HG02852 (cell line): Measurements from ENCODE around the gene CELA2B.
A peak's percentile ranks its signal among the peaks of the same experiment; 100 is the strongest.

Experiments used
- ATAC-seq: cut with Tn5 transposase; IDR thresholded peaks from one replicate; pipeline ENCODE4 v1.9.1; 2021; ENCODE audit warnings: mild to moderate bottlenecking, moderate library complexity; ENCODE audit not compliant: unreplicated experiment

CELA2B gene

GRCh38 chr1:15524021-15524282 is 48.0 kb downstream of the CELA2B start, which contains the start of gene CASP9:
CASP9 (minus strand) TSS chr1:15524215; CDS start chr1:15524200, 15 bp downstream.
- ATAC-seq: no peak

DNA sequence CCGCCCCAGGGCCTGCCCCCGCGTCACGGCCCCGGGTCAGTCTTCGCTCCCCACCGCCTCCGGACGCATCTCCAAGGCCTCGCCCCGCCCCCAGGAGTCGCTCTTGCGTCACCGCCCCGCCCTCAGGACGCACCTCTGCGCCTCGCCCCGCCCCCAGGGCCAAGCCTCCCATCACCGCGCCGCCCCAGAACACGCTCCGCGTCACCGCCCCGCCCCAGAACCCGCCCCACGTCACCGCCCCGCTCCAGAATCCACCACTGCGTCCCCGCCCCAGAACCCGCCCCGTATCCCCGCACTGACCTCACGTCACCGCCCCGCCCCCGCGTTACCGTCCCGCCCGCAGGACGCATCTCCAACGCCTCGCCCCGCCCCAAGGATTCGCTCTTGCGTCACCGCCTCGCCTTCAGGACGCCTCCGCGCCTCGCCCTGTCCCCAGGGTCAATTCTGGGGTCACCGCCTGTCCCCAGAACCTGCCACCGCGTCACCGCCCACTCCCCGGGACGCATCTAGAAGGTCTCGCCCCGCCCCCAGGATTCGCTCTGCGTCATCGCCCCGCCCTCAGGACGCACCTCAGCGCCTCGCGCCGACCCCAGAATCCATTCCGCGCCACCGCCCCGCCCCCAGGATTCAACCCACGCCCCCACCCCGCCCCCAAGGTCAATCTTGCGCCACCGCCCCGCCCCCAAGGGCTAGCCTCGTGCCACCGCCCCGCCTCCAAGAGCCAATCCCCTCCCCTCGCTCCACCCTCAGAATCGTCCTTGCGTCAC is 48.6 kb downstream of the CELA2B start:
- peak; percentile 36 for ATAC-seq

DNA sequence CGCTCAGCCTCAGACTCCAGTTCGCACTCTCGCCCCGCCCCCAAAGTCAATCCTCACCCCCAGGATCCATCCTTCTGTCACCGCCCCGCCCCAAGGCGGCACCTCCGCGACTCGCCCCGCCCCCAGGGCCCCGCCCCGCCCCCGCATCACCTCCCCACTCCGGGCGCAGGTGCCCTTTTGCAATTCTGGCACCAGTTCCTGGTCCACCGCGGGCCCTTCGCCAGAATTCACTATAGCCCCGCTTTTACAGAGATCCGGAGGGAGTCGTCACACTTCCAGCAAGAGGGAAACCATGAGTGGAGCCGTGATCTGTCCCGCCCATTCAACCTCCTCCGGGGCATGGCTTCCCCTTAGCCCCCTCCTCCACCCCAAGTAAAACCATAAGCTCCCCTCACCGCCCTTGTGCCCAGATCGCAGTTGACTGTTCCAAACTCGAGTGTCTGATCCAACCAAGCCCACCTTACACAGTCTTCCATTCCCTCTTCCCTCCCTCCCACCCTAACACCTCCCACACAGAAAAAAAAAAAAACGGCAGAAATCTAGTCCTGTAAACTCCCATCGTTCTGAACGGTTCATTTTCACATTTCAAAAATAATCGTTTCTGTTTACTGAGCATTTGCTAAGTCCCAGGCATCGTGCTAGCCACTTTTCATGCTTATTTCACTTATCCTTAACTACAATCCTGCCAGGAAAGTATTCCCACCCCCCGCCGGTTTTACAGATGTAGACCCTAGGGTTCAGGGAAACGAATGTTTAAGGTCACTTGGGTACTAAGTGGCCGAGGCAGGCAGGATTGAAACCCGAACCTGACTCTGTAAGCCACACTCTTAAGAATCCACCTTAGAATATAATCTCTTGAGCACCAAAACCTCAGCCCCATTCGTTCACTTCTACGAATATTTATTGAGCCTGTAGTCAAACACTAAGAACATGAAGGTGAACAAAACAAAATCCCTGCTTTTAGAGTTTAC is 49.4 kb downstream of the CELA2B start:
- no peak for ATAC-seq

DNA sequence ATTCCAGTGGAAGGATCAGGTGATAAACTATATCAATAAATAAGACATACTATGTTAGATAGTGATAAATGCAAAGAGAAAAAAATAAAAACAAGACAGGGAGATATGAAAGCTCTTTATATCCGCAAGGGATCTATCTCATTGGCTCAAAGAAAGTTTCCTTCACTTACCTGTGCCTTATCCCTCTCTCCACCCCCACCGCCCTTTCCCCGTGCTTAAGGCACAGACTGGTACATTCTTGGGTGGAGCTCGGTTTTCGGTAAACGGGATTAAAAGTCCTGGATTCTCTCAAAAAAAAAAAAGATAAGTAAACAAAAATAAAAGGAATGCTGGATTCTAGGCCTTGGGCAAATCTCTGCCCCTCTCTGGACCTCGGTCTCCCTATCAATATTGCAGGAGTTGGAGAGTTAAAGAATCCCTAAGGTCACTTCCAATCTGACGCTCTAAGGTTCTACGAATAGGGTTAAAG is 50.2 kb downstream of the CELA2B start:
- no peak for ATAC-seq

DNA sequence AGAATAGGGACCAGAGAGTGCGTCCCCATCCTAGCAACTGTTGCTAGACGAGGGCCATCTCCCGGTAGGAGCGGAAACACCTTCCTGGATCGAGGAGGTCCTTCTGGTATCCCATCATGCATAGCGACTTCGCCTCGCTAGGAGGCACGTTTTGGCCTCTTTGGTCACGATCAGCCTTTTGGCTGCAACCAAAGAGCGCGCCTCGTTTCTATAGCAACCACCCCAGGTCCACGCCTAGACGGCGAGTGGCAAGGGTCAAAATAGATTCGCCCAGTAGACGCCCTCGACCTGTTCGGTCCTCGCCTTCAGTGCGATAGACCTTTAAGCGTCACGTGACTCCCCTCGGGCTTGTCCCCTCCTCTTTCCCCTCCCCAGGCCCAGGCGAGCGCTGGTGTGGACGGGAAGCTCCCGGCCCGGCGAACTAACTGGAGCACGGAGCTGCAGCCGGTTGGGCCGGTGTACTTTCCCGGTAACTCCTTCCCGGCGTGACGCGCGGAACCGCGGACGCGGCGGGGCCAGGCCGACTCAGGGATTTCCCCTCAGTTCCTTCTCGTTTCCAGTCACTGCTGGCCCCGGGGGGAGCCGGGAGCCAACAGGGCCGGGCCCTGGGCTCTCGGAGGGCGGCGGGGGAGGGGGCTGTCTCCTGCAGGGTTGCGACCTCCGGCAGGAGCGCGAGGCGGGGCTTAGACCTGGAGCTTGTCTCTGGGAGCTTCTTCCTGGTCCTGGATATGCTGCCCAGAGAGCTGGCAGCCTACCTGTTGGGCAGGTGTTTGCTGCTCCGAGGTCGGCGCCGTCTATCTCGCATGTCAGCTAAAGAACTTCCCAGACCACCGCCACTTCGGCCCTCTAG is 50.8 kb downstream of the CELA2B start, which contains the start of gene DNAJC16:
DNAJC16 (plus strand) TSS at position 359 of the 850 bp plus-strand sequence. CDS start 2,258 bp downstream, outside the sequence.
- peak; percentile 50 for ATAC-seq

DNA sequence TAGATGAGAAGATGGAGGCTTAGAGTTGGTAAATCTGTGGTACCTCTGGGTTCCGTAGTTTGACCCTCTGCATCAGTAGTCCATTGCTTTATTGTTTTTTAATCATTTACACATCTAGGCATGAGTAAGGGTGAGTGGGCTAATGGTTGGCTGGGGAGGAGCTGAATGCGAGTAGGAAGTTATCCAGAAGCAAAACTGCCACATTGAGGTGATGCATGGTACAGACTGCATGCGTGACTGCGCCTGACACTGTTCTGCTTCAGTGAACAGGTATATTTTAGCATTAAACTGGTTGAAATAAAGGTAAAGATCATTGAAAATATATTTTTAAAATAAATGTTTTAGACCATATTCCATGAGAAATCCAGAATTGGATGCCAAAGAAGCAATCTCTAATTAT is 55.1 kb downstream of the CELA2B start:
- no peak for ATAC-seq

GRCh38 chr1:15531682-15532081 is 55.8 kb downstream of the CELA2B start:
- no peak for ATAC-seq

DNA sequence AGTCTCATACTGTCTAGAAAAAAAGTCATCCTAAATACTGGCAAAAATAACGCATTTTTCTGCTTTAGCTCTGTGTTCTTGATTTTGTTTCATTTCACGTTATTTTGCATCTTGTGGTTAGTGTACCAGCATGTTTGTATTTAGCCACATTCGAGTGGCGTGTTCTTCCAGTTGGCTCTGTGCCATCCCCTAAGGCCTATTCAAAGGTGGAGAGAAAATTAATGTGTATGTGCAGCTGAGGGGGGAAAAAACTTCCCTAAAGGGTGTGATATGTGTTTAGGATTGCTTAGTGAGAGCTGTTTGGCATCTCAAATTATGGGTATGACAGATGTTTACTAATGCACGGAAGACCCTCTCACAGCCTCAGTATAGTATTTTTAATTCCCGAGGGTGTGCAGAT is 62.9 kb downstream of the CELA2B start:
- ATAC-seq: no peak

GRCh38 chr1:15540186-15540585 is 64.3 kb downstream of the CELA2B start:
- no peak for ATAC-seq
